ENCODE data around the gene CD247.

The CD247 gene

DNA sequence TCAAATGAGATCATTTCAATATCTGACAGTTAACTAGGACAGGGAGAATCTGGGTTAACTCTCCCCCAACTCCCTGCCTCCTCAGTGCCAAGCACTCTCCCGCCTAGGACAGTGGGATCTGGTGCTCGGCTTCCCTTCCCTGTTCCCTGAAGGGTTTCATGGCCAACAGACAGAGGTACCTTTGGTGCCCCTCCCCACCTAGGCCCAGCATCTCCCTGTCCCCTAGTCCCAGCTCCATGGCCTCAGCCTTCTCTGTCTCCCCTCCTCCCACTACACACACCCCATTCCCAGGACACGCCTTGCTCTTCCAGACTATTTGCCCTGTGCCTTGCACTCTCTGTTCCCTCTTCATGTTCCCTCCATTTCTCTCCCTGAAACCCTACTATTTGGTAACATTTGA lies 77.1 kb downstream of the CD247 start:
- Histone ChIP-seq H3K9ac (ENCODE audit: low read depth in 1 of 2, low read length in 2 of 2) (no peak overlapping the region), H3K9me3 (ENCODE audit: control insufficient read depth in 2 of 2, low read length in 2 of 2) (no peaks in the 10 kb centered on the region), H3K4me1 (ENCODE audit: control insufficient read depth in 2 of 2, insufficient read depth in 2 of 2, low read length in 2 of 2) (peaks cover 16 to 21% of the 10 kb centered on the region in 2 donors), H3K27me3 (ENCODE audit: control insufficient read depth in 2 of 2, insufficient read depth in 2 of 2, low read length in 2 of 2) (no peaks in the 10 kb centered on the region), H3K4me3 (ENCODE audit: low read length in 2 of 2) (no peak overlapping the region), H3K27ac (ENCODE audit: low read depth in 2 of 2, low read length in 2 of 2) (peak overlapping the region in 1 of 2 donors; percentile 78), H3K36me3 (ENCODE audit: control insufficient read depth in 2 of 2, insufficient read depth in 2 of 2, low read length in 2 of 2) (no peaks in the 10 kb centered on the region)

DNA sequence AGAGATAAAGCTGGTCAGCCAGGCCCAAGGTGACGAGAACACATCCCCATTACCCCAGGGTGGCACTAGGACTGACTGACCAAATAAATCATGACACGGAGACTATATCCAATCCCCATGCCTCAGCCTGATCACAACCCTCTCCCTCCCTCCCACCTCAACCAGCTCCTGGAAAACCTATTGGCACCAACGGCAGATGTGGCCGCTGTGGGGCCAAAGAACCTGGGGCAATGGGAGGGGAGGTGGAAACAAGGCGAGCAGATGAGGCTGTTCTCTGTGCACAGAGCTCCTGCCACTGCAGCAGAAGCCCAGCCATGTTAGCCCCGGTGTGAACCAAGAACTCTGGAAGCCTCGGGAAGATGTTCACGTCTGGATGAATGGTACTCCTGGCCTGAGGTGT lies 77.6 kb downstream of the CD247 start:
- Histone ChIP-seq H3K4me3 (ENCODE audit: low read length in 2 of 2) (no peak overlapping the region), H3K27me3 (ENCODE audit: control insufficient read depth in 2 of 2, insufficient read depth in 2 of 2, low read length in 2 of 2) (no peaks in the 10 kb centered on the region), H3K9ac (ENCODE audit: low read depth in 1 of 2, low read length in 2 of 2) (no peak overlapping the region), H3K27ac (ENCODE audit: low read depth in 2 of 2, low read length in 2 of 2) (no peak overlapping the region), H3K9me3 (ENCODE audit: control insufficient read depth in 2 of 2, low read length in 2 of 2) (no peaks in the 10 kb centered on the region), H3K36me3 (ENCODE audit: control insufficient read depth in 2 of 2, insufficient read depth in 2 of 2, low read length in 2 of 2) (no peaks in the 10 kb centered on the region), H3K4me1 (ENCODE audit: control insufficient read depth in 2 of 2, insufficient read depth in 2 of 2, low read length in 2 of 2) (peaks cover 16 to 21% of the 10 kb centered on the region in 2 donors)

DNA sequence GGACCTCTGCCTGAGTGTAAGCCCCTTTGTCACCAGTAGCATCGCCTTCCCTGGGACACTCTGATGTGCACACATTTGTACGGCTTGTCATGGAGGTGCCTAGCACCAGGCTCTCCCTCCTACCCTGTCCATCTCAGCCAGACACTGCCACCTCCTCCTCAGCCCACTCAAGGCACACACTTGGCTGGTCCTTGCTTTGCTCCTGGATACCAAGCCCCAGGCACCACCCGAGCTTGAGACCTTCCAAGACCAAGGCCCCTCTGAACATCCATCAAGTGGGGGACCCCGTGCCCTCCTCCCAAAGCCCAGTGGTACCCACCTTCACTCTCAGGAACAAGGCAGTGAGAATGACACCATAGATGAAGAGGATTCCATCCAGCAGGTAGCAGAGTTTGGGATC lies 78.0 kb downstream of the CD247 start:
- peaks cover 16 to 21% of the 10 kb centered on the region in 2 donors for H3K4me1 ChIP-seq (ENCODE audit: control insufficient read depth in 2 of 2, insufficient read depth in 2 of 2, low read length in 2 of 2)
- no peak overlapping the region for H3K27ac ChIP-seq (ENCODE audit: low read depth in 2 of 2, low read length in 2 of 2)
- H3K27me3 ChIP-seq (ENCODE audit: control insufficient read depth in 2 of 2, insufficient read depth in 2 of 2, low read length in 2 of 2): no peaks in the 10 kb centered on the region
- no peak overlapping the region for H3K9ac ChIP-seq (ENCODE audit: low read depth in 1 of 2, low read length in 2 of 2)
- H3K9me3 ChIP-seq (ENCODE audit: control insufficient read depth in 2 of 2, low read length in 2 of 2): no peaks in the 10 kb centered on the region
- H3K4me3 ChIP-seq (ENCODE audit: low read length in 2 of 2): no peak overlapping the region
- H3K36me3 ChIP-seq (ENCODE audit: control insufficient read depth in 2 of 2, insufficient read depth in 2 of 2, low read length in 2 of 2): no peaks in the 10 kb centered on the region

DNA sequence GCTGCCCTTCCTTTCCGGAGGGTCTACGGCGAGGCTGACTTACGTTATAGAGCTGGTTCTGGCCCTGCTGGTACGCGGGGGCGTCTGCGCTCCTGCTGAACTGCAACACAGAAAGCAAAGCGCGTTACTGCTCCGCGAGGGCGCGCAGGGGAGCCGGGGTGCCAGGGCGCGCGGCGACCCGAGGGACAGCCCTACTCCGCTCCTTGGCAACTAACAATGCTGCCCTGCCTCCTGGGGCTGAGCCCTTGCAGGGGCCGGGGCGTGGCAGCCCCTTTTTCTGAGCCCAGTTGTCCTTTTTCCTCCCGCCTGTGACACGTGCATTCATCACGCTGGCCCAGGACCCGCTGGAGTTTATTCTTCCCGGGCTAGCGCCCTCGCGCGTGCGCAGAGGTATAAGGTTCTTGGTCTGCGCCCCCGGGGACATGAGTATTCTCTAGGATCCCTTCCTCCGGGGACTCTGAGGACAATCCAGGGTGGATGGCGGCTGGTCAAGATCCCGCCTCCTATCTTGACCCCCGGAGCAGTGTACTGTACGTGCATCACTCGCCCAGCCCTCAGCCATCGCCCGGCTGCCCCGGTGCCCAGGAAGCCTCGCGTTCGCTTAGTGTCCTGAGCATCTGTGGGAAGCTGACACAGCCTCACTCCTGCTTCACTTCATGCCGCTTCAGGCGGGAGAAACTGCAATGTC lies 78.9 kb downstream of the CD247 start:
- peak overlapping the region; percentile 19 to 67 for H3K4me3 ChIP-seq (ENCODE audit: low read length in 2 of 2)
- H3K27me3 ChIP-seq (ENCODE audit: control insufficient read depth in 2 of 2, insufficient read depth in 2 of 2, low read length in 2 of 2): no peaks in the 10 kb centered on the region
- H3K4me1 ChIP-seq (ENCODE audit: control insufficient read depth in 2 of 2, insufficient read depth in 2 of 2, low read length in 2 of 2): peaks cover 16 to 21% of the 10 kb centered on the region in 2 donors
- no peaks in the 10 kb centered on the region for H3K36me3 ChIP-seq (ENCODE audit: control insufficient read depth in 2 of 2, insufficient read depth in 2 of 2, low read length in 2 of 2)
- H3K27ac ChIP-seq (ENCODE audit: low read depth in 2 of 2, low read length in 2 of 2): no peak overlapping the region
- H3K9ac ChIP-seq (ENCODE audit: low read depth in 1 of 2, low read length in 2 of 2): no peak overlapping the region
- no peaks in the 10 kb centered on the region for H3K9me3 ChIP-seq (ENCODE audit: control insufficient read depth in 2 of 2, low read length in 2 of 2)

DNA sequence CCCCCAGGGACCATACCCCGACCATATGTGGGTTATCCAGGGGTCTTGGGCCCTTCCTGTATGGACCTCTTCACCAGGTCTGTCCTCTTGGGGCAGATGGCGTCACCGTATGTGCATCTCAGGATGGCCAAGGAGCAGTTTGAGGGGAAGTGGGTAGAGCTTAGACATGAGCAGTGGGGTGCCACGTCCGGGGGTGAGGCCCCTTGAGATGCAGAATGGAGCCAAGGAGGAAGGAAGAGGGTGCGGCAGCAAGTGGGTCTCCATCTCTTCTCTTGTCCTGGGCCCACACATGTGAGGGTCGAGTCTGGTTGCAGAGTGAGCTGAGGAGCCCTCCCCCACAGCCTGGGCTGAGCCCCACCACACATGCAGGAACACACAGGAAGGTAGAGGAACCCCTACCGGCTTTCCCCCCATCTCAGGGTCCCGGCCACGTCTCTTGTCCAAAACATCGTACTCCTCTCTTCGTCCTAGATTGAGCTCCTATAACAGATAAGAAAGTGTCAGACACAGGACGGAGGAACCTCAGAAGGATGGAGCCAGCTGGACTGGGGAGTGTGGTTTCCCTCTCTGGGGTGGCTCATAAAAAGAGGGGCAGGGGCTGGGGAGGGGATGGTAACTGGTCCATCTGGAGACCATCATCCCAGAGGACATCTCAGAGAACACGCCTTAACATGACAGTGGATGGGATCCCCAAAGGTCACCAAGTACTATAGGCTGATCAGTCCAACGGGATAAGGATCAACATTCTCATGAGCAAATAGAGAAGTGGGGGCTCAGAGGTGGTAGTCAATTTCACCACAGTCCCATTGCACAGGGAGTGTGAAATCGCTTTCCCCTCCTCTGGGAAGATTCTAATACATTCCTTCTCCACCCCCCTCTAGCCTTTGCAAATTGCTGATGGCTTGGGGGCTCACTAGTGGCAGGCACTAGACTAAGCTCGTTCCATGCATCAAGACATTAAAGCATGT lies 79.9 kb downstream of the CD247 start:
- Histone ChIP-seq H3K4me1 (ENCODE audit: control insufficient read depth in 2 of 2, insufficient read depth in 2 of 2, low read length in 2 of 2) (peaks cover 16 to 21% of the 10 kb centered on the region in 2 donors), H3K9me3 (ENCODE audit: control insufficient read depth in 2 of 2, low read length in 2 of 2) (no peaks in the 10 kb centered on the region), H3K36me3 (ENCODE audit: control insufficient read depth in 2 of 2, insufficient read depth in 2 of 2, low read length in 2 of 2) (no peaks in the 10 kb centered on the region), H3K9ac (ENCODE audit: low read depth in 1 of 2, low read length in 2 of 2) (no peak overlapping the region), H3K27me3 (ENCODE audit: control insufficient read depth in 2 of 2, insufficient read depth in 2 of 2, low read length in 2 of 2) (no peaks in the 10 kb centered on the region), H3K4me3 (ENCODE audit: low read length in 2 of 2) (peak overlapping the region; percentile 19 to 67), H3K27ac (ENCODE audit: low read depth in 2 of 2, low read length in 2 of 2) (no peak overlapping the region)

DNA sequence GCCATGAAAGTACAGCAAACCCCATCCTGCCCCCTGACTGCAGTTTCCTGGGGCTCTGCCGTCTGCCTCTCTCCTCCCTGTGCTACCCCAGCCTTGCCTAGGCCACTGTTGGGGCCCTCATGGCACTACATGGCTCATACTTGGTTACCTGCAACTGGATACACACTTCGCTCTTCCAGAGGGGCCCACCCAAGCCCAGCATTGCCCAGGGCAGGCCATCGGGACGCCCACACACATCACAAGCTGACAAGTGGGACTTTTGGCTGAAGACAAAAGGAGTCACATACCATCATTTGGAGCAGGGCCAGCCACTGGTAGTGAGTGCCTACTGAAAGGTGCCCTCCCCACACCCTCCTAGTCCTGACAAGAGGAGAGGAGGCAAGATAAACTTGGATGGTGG lies 82.8 kb downstream of the CD247 start:
- no peak overlapping the region for H3K9ac ChIP-seq (ENCODE audit: low read depth in 1 of 2, low read length in 2 of 2)
- peaks cover 4 to 7% of the 10 kb centered on the region in 2 donors for H3K4me1 ChIP-seq (ENCODE audit: control insufficient read depth in 2 of 2, insufficient read depth in 2 of 2, low read length in 2 of 2)
- H3K27me3 ChIP-seq (ENCODE audit: control insufficient read depth in 2 of 2, insufficient read depth in 2 of 2, low read length in 2 of 2): no peaks in the 10 kb centered on the region
- no peak overlapping the region for H3K4me3 ChIP-seq (ENCODE audit: low read length in 2 of 2)
- no peaks in the 10 kb centered on the region for H3K36me3 ChIP-seq (ENCODE audit: control insufficient read depth in 2 of 2, insufficient read depth in 2 of 2, low read length in 2 of 2)
- H3K9me3 ChIP-seq (ENCODE audit: control insufficient read depth in 2 of 2, low read length in 2 of 2): no peaks in the 10 kb centered on the region
- H3K27ac ChIP-seq (ENCODE audit: low read depth in 2 of 2, low read length in 2 of 2): no peak overlapping the region

DNA sequence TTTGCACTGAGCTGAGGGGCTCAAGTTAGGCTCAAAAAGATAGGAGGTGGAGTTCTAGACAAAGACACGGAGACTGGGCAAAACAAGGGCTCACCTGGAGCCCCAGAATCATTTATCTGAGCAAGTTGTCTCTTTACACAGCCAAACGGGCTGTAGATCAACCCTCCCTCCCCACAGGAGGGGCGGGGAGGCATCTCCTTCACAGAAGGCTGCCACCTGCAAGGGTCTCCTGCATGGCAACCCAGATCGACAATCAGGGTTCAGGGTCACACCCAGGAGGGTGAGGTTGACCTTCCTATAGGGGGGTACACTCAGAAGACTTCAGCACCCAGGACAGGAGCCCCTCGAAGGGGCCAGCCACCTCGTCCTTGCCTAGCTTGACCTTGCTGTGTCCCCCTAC lies 84.0 kb downstream of the CD247 start:
- Histone ChIP-seq H3K4me1 (ENCODE audit: control insufficient read depth in 2 of 2, insufficient read depth in 2 of 2, low read length in 2 of 2) (peaks cover 2 to 6% of the 10 kb centered on the region in 2 donors), H3K27ac (ENCODE audit: low read depth in 2 of 2, low read length in 2 of 2) (no peak overlapping the region), H3K27me3 (ENCODE audit: control insufficient read depth in 2 of 2, insufficient read depth in 2 of 2, low read length in 2 of 2) (no peaks in the 10 kb centered on the region), H3K9me3 (ENCODE audit: control insufficient read depth in 2 of 2, low read length in 2 of 2) (no peaks in the 10 kb centered on the region), H3K36me3 (ENCODE audit: control insufficient read depth in 2 of 2, insufficient read depth in 2 of 2, low read length in 2 of 2) (no peaks in the 10 kb centered on the region), H3K4me3 (ENCODE audit: low read length in 2 of 2) (no peak overlapping the region), H3K9ac (ENCODE audit: low read depth in 1 of 2, low read length in 2 of 2) (no peak overlapping the region)

DNA sequence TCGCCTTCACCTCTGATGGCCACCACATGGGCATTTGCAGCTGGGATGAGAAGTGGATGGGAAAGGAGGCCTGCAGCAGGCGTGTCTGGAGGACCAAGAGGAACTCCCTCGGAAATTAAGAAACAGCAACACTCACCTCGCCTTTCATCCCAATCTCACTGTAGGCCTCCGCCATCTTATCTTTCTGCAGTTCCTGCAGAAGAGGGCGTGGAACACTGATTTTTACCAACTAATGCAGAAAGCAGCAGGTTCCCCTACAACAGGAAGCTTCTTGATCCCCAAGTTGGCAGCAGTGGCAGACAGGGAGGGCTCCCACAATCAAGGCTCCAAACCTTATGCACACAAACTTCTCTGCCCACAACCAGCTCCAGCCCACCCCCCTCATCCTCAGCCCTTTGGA lies 84.4 kb downstream of the CD247 start:
- Histone ChIP-seq H3K9ac (ENCODE audit: low read depth in 1 of 2, low read length in 2 of 2) (no peak overlapping the region), H3K36me3 (ENCODE audit: control insufficient read depth in 2 of 2, insufficient read depth in 2 of 2, low read length in 2 of 2) (no peaks in the 10 kb centered on the region), H3K9me3 (ENCODE audit: control insufficient read depth in 2 of 2, low read length in 2 of 2) (no peaks in the 10 kb centered on the region), H3K27ac (ENCODE audit: low read depth in 2 of 2, low read length in 2 of 2) (no peak overlapping the region), H3K4me3 (ENCODE audit: low read length in 2 of 2) (no peak overlapping the region), H3K27me3 (ENCODE audit: control insufficient read depth in 2 of 2, insufficient read depth in 2 of 2, low read length in 2 of 2) (no peaks in the 10 kb centered on the region), H3K4me1 (ENCODE audit: control insufficient read depth in 2 of 2, insufficient read depth in 2 of 2, low read length in 2 of 2) (peaks cover 0 to 2% of the 10 kb centered on the region in 2 donors)

DNA sequence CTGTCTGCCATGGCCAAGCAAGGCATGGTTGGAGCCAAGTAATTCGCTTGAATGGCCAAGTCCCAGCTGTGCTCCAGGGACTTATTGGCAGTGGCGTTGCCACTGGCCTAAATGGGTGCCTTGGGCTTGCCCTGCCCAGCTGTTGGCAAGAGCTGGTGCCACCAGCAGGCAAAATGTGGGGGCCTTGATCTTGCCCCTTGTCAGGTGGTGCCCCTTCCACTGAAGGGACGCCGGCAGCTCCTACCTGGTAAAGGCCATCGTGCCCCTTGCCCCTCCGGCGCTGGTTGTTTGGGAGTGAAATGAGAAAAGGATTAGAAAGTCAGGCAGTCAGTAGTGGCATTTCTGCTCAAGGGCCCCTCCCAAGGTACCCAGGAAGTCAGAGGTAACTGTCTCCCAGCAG lies 85.5 kb downstream of the CD247 start:
- no peaks in the 10 kb centered on the region for H3K27me3 ChIP-seq (ENCODE audit: control insufficient read depth in 2 of 2, insufficient read depth in 2 of 2, low read length in 2 of 2)
- no peak overlapping the region for H3K4me3 ChIP-seq (ENCODE audit: low read length in 2 of 2)
- no peaks in the 10 kb centered on the region for H3K9me3 ChIP-seq (ENCODE audit: control insufficient read depth in 2 of 2, low read length in 2 of 2)
- no peak overlapping the region for H3K9ac ChIP-seq (ENCODE audit: low read depth in 1 of 2, low read length in 2 of 2)
- no peak overlapping the region for H3K27ac ChIP-seq (ENCODE audit: low read depth in 2 of 2, low read length in 2 of 2)
- no peaks in the 10 kb centered on the region for H3K36me3 ChIP-seq (ENCODE audit: control insufficient read depth in 2 of 2, insufficient read depth in 2 of 2, low read length in 2 of 2)
- H3K4me1 ChIP-seq (ENCODE audit: control insufficient read depth in 2 of 2, insufficient read depth in 2 of 2, low read length in 2 of 2): no peaks in the 10 kb centered on the region

DNA sequence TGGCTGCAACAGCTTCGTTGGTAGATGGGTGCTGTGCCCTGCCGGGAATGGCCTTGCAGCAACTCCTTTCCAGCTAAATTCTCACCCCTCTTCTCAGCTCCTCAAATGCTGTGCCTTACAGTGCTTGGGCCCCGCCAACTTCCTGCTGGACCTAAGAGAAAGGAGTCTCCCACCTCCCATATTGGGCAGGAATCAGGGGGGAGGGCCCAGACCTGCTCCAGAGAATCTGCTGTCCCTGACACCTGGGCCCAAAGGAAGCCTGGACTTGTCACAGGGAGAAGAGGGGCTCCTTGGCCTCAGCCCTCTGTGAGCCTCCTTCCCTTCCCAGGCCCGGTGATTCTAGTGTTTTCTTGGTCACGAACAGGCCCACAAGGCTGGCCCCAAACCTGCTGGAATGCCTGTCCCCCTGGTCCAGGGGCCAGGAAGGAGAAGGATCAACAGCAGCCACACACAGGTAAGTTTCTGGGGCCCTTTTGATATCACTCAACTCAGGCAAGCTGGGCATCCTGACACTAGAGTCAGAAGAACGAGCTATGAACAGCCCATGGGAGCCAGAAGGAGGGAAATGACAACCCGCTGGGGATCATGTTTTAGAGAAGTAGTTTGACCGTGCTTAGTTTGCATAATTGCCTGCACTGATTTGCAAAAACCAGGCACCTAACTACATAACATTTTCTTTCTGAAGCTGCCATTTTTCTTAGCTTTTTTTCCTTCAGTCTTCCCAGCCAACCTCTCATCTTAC lies 86.2 kb downstream of the CD247 start:
- no peak overlapping the region for H3K9ac ChIP-seq (ENCODE audit: low read depth in 1 of 2, low read length in 2 of 2)
- H3K9me3 ChIP-seq (ENCODE audit: control insufficient read depth in 2 of 2, low read length in 2 of 2): no peaks in the 10 kb centered on the region
- H3K4me3 ChIP-seq (ENCODE audit: low read length in 2 of 2): no peak overlapping the region
- no peaks in the 10 kb centered on the region for H3K4me1 ChIP-seq (ENCODE audit: control insufficient read depth in 2 of 2, insufficient read depth in 2 of 2, low read length in 2 of 2)
- no peaks in the 10 kb centered on the region for H3K36me3 ChIP-seq (ENCODE audit: control insufficient read depth in 2 of 2, insufficient read depth in 2 of 2, low read length in 2 of 2)
- H3K27ac ChIP-seq (ENCODE audit: low read depth in 2 of 2, low read length in 2 of 2): no peak overlapping the region
- H3K27me3 ChIP-seq (ENCODE audit: control insufficient read depth in 2 of 2, insufficient read depth in 2 of 2, low read length in 2 of 2): no peaks in the 10 kb centered on the region
